Measurements from ENCODE around the gene PPP1R14B. TPM values are rescaled to one million over a fixed set of nuclear protein-coding genes. Genes with fewer than 3 reads are reported as not detected.

The PPP1R14B gene
- total RNA-seq, 3 donors from 2014 or later, result 73.6 to 142 (median 87.5) TPM

- H3K9me3 ChIP-seq, result no peaks in the 10 kb centered on the region
- peaks cover 3% of the 10 kb centered on the region for H3K36me3 ChIP-seq (ENCODE audit: low read depth)
- intact Hi-C loops (cut with DNase I, micrococcal nuclease), result no loop called here
- DNase-seq, result no peak
- TF ChIP-seq, protein P1, sequence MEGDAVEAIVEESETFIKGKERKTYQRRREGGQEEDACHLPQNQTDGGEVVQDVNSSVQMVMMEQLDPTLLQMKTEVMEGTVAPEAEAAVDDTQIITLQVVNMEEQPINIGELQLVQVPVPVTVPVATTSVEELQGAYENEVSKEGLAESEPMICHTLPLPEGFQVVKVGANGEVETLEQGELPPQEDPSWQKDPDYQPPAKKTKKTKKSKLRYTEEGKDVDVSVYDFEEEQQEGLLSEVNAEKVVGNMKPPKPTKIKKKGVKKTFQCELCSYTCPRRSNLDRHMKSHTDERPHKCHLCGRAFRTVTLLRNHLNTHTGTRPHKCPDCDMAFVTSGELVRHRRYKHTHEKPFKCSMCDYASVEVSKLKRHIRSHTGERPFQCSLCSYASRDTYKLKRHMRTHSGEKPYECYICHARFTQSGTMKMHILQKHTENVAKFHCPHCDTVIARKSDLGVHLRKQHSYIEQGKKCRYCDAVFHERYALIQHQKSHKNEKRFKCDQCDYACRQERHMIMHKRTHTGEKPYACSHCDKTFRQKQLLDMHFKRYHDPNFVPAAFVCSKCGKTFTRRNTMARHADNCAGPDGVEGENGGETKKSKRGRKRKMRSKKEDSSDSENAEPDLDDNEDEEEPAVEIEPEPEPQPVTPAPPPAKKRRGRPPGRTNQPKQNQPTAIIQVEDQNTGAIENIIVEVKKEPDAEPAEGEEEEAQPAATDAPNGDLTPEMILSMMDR (IDR thresholded peaks at IDR 0.05), result no peak
- H3K4me1 ChIP-seq (ENCODE audit: low read depth), result no peaks in the 10 kb centered on the region
- ATAC-seq, result no peak
- no peak overlapping the region for H3K4me3 ChIP-seq
These were observed 12.3 kb upstream of the PPP1R14B start for GRCh38 chr11:64258946-64259532.

- Histone ChIP-seq H3K4me1 (ENCODE audit: low read depth) (no peaks in the 10 kb centered on the region), H3K4me3 (no peak overlapping the region), H3K36me3 (ENCODE audit: low read depth) (peaks cover 3% of the 10 kb centered on the region), H3K9me3 (no peaks in the 10 kb centered on the region)
- TF ChIP-seq, protein P1 (IDR thresholded peaks at IDR 0.05), result no peak
- ATAC-seq (no peak), DNase-seq (no peak)
- intact Hi-C loops (cut with DNase I, micrococcal nuclease), result no loop called here
These were observed 11.6 kb upstream of the PPP1R14B start for GRCh38 chr11:64258356-64258755.

- no peak for ATAC-seq
- Histone ChIP-seq H3K4me3 (no peak overlapping the region), H3K4me1 (ENCODE audit: low read depth) (peaks cover 8% of the 10 kb centered on the region), H3K9me3 (no peaks in the 10 kb centered on the region), H3K36me3 (ENCODE audit: low read depth) (peaks cover 3% of the 10 kb centered on the region)
- TF ChIP-seq, protein P1 (IDR thresholded peaks at IDR 0.05), result no peak
- DNase-seq, result no peak
- intact Hi-C loops (cut with DNase I, micrococcal nuclease), result no loop called here
These were observed 9.6 kb upstream of the PPP1R14B start for GRCh38 chr11:64256300-64256699.

DNA sequence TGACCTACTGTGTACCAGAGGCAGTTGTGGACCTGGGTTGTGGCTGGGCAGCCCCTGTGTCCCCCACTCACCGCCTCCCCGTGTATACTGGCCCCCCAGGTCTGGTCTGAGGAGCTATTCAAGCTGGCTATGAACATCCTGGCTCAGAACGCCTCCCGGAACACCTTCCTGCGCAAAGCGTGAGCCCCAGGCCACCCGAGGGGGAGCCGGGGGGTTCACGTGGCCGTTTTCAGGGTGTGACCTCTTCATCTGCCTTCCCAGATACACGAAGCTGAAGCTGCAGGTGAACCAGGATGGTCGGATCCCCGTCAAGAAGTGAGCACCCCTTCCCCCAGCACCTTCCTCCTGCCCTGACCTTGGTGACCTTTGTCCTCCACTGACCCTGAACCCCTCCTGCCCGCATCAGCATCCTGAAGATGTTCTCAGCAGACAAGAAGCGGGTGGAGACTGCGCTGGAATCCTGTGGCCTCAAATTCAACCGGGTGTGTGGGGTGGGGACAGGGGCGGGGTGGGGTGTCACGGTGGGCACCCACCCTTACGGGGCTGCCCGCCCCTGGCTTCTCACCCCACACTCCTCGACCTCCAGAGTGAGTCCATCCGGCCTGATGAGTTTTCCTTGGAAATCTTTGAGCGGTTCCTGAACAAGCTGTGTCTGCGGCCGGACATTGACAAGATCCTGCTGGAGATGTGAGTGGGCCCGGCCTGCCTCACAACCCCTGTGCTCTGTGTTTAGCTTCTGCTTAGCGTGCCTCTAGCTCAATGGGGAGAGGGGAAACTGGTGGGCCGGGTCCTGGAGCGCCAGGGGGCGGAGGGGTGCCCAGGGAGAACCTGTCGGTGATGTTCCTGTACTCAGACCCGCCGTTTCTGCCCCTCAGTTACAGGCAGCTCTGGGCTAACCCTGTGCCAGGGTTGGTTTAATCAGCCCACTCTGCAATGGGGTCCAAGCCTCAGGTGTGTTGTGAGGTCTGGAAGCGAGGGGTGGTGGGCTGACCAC lies 8.7 kb upstream of the PPP1R14B start:
- intact Hi-C loops (cut with DNase I, micrococcal nuclease), result no loop called here
- H3K36me3 ChIP-seq (ENCODE audit: low read depth), result peaks cover 3% of the 10 kb centered on the region
- ATAC-seq (no peak), DNase-seq (no peak)
- no peaks in the 10 kb centered on the region for H3K9me3 ChIP-seq
- peaks cover 14% of the 10 kb centered on the region for H3K4me1 ChIP-seq (ENCODE audit: low read depth)
- TF ChIP-seq, protein P1 (IDR thresholded peaks at IDR 0.05), result no peak
- no peak overlapping the region for H3K4me3 ChIP-seq

DNA sequence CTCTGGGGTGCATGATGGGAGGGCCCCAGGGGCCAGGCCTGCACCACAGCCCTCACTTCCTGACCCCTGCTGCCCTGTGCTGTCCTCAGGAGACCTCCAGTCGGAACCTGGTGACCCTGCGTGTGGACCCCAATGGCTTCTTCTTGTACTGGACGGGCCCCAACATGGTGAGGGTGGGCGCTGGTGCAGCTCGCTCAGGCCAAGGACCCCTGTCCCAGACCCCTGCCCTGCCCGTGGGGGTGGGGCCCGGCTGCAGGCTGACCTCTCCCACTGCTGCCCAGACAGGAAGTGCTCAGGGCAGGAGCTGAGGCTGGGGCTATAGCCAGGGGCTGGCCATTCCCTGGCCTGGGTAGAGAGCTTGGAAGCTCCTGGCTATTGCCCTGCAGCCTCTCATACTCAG lies 7.6 kb upstream of the PPP1R14B start:
- Histone ChIP-seq H3K4me1 (ENCODE audit: low read depth) (peaks cover 16% of the 10 kb centered on the region), H3K9me3 (no peaks in the 10 kb centered on the region), H3K36me3 (ENCODE audit: low read depth) (peaks cover 3% of the 10 kb centered on the region), H3K4me3 (no peak overlapping the region)
- TF ChIP-seq, protein P1 (IDR thresholded peaks at IDR 0.05), result no peak
- DNase-seq (no peak), ATAC-seq (no peak)
- intact Hi-C loops (cut with DNase I, micrococcal nuclease), result no loop called here

Measured in mucosa of descending colon (tissue), 3 donors.